NT2/D1 (cell line): ENCODE data around the gene UBE2L3.

Source experiments
- SUZ12 ChIP-seq: IDR thresholded peaks from 2 replicates; pipeline ENCODE4 v1.6.1; 2011; ENCODE audit not compliant: insufficient read length, insufficient read depth; ENCODE audit errors: extremely low read depth
- YY1 ChIP-seq: IDR thresholded peaks from 2 replicates; pipeline ENCODE4 v1.6.1; 2011; ENCODE audit not compliant: insufficient read length, insufficient read depth

DNA sequence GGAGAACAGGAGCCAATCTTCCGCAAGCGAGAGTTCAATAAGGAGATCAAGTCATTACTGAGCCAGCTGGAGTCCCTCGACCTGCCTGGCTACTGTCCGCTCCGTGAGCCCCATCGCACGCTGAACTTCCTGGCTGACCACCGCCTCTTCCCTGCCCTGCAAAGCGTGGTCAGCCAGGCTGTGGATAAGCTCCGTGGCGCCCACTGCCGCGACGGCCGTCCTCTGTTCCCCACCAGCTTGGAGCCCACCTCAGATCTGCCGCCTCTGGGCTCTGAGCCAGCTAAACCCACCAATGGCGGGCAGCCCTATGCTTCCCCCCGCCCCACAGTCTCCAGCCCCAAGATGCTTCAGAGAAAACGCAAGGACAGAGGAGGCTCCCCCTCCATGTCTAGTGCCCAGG, 67.3 kb downstream of the UBE2L3 start:
- TF ChIP-seq SUZ12 (no peak), YY1 (no peak)
